ENCODE measurements around the gene ATF5. TPM values are rescaled to one million over a fixed set of nuclear protein-coding genes. Genes with fewer than 3 reads are reported as not detected.

ATF5 gene
- total RNA-seq, 1 donor from 2014 or later: 21.7 TPM

DNA sequence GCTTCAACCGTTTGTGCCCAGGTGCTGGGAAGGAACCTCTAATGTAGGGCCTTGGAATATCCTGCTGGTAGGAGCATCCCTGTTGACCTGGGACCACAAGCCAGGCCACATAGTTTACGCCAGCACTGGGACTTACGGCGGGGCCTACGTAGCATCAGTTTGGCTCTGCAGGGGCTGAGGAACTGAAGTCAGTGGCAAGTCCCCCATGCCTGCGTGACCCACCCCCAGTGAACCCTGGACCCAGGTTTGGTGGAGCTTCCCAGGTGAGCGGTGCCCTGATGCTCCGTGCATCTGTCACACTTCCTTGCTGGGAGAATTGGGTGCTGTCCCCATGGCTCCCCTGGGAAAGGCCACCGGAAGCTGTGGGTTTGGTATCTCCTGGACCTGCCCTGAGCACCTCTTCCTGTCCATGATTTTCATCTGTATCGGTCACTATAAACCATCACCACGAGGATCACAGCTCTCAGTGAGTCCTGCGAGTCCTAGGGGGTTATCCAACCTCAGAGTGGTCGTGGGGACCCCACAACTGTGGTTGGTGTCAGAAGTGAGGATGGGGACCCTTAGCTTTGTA lies 22.0 kb downstream of the ATF5 start:
- Mint-ChIP-seq H3K9me3 (no peaks in the 10 kb centered on the region), H3K36me3 (no peaks in the 10 kb centered on the region), H3K4me1 (peaks cover 46% of the 10 kb centered on the region), H3K27ac (peak overlapping the region; percentile 75), H3K4me3 (no peak overlapping the region), H3K27me3 (ENCODE audit: low read depth) (peaks cover 2% of the 10 kb centered on the region)
- TF ChIP-seq, protein P1, sequence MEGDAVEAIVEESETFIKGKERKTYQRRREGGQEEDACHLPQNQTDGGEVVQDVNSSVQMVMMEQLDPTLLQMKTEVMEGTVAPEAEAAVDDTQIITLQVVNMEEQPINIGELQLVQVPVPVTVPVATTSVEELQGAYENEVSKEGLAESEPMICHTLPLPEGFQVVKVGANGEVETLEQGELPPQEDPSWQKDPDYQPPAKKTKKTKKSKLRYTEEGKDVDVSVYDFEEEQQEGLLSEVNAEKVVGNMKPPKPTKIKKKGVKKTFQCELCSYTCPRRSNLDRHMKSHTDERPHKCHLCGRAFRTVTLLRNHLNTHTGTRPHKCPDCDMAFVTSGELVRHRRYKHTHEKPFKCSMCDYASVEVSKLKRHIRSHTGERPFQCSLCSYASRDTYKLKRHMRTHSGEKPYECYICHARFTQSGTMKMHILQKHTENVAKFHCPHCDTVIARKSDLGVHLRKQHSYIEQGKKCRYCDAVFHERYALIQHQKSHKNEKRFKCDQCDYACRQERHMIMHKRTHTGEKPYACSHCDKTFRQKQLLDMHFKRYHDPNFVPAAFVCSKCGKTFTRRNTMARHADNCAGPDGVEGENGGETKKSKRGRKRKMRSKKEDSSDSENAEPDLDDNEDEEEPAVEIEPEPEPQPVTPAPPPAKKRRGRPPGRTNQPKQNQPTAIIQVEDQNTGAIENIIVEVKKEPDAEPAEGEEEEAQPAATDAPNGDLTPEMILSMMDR (IDR thresholded peaks at IDR 0.05; ENCODE audit: unreplicated experiment): no peak
- DNase-seq (ENCODE audit: low spot score in 2 of 2, unreplicated experiment in 2 of 2): no peak

DNA sequence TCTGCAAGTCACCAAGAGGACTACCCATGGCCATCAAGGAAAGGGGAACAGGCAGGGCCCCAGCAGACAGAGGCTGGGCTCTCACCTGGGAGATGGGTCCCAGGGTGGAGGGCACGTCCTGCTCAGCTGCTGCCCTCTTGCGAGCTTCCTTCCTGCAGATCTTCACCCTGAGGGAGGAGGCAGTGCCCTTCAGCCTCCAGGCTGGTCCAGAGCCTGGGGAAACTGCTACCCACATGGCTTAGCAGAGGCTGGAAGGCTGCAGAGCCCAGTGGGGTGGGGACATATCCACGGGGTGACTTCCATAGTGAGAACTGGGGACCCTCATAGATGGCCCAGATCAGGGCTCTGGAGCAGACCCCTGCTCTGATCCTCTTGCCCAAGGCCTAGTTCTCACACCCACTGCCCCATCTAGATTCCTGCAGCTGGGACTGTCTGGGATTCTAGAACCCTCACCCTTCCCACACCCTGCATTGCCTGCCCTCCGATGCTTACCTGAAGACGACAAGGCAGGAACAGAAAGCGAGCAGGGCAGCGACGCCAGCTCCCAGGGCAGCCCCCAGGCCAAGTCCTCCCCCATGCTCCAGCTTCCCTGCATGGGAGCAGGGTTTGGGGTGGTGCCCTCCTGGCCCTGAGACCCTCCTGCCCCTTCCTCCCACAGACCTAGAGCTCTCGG lies 22.9 kb downstream of the ATF5 start:
- no peak for DNase-seq (ENCODE audit: low spot score in 2 of 2, unreplicated experiment in 2 of 2)
- H3K36me3 Mint-ChIP-seq: no peaks in the 10 kb centered on the region
- H3K9me3 Mint-ChIP-seq: no peaks in the 10 kb centered on the region
- TF ChIP-seq, protein P1 (IDR thresholded peaks at IDR 0.05; ENCODE audit: unreplicated experiment): no peak
- H3K4me1 Mint-ChIP-seq: peaks cover 55% of the 10 kb centered on the region
- H3K27me3 Mint-ChIP-seq (ENCODE audit: low read depth): peaks cover 2% of the 10 kb centered on the region
- H3K4me3 Mint-ChIP-seq: no peak overlapping the region
- H3K27ac Mint-ChIP-seq: peak overlapping the region; percentile 39

DNA sequence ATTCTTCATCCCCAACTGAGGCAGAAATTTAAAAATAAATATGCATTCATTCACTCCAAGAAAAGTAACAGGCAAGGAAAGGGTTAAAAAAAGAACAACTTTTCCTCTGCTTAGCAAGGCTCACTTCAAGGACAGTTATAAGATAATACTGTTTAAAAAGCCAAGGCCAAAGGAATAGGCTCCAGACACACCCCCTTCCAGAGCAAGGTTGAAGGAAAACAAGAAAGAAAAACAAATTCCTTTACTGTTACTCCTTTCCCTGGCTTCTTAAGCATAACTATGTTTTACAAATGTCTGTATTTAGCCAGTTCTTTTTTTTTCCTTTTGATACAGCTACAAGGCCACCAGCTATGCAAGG lies 23.5 kb downstream of the ATF5 start:
- TF ChIP-seq, protein P1 (IDR thresholded peaks at IDR 0.05; ENCODE audit: unreplicated experiment): no peak
- peaks cover 2% of the 10 kb centered on the region for H3K27me3 Mint-ChIP-seq (ENCODE audit: low read depth)
- no peaks in the 10 kb centered on the region for H3K9me3 Mint-ChIP-seq

DNA sequence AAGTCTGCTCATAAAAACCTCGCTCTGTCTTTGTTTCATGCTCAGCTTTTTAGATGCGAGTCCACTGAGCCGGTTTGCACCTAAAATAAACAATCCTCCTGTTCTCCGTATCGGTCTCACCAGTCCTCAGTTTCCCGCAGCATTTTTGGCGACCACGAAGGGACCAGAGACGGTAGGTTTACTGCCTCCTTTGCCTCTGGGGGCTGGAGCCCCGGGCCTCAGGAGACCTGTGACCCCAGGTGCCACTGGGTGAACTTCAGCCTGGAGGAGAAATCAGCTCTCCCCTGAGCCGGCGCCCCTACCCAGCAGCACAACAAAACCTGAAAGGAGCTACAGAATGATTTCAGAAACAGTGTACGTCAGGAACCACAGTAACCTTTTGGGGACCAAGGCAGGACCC lies 23.9 kb downstream of the ATF5 start:
- peak overlapping the region; percentile 86 for H3K27ac Mint-ChIP-seq
- H3K4me1 Mint-ChIP-seq: peaks cover 56% of the 10 kb centered on the region
- no peak for DNase-seq (ENCODE audit: low spot score in 2 of 2, unreplicated experiment in 2 of 2)
- TF ChIP-seq, protein P1 (IDR thresholded peaks at IDR 0.05; ENCODE audit: unreplicated experiment): no peak
- no peak overlapping the region for H3K4me3 Mint-ChIP-seq
- H3K36me3 Mint-ChIP-seq: no peaks in the 10 kb centered on the region
- H3K9me3 Mint-ChIP-seq: no peaks in the 10 kb centered on the region
- H3K27me3 Mint-ChIP-seq (ENCODE audit: low read depth): peaks cover 2% of the 10 kb centered on the region

More for the DNA sequence above, 23.5 kb downstream of the ATF5 start:
- Mint-ChIP-seq H3K36me3 (no peaks in the 10 kb centered on the region), H3K27ac (peak overlapping the region; percentile 39), H3K4me3 (no peak overlapping the region), H3K4me1 (peaks cover 56% of the 10 kb centered on the region)
- no peak for DNase-seq (ENCODE audit: low spot score in 2 of 2, unreplicated experiment in 2 of 2)

DNA sequence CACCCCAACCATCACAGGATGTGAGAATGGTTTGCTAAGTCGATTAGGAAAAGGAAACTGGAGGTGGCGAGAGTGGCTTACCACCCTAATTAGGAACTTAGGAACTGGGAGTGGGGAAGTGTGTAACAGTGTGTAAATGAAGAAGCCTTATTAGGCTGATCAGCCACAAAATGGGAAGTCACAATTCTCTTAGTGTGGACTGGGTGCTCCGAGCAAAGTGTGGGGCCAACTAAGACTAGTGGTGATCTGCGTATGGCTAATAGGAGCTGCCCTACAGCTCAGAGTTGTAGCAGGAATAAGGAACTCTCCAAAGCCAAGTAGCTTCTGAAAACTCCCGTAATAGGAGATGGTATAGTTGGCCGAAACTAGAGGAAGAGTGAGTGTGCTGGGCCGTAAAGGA lies 24.4 kb downstream of the ATF5 start:
- Mint-ChIP-seq H3K4me3 (peak overlapping the region; percentile 40), H3K4me1 (peaks cover 60% of the 10 kb centered on the region)

More for the DNA sequence above, 24.4 kb downstream of the ATF5 start:
- Mint-ChIP-seq H3K9me3 (no peaks in the 10 kb centered on the region), H3K27ac (peak overlapping the region; percentile 86), H3K36me3 (no peaks in the 10 kb centered on the region), H3K27me3 (ENCODE audit: low read depth) (peaks cover 2% of the 10 kb centered on the region)
- TF ChIP-seq, protein P1 (IDR thresholded peaks at IDR 0.05; ENCODE audit: unreplicated experiment): no peak
- DNase-seq (ENCODE audit: low spot score in 2 of 2, unreplicated experiment in 2 of 2): no peak

Measured in mesothelial cell of epicardium (in vitro differentiated cells).